TTC549 (cell line): ENCODE data around the gene CD40.
"Not testable (repeated sequence)": the region's sequence is repeated elsewhere in the genome, so short reads cannot be mapped to it uniquely, and the experiment has no call there.

Experiments used
- FAIRE-seq: peaks from 2 replicates; lab custom pipeline; 2012; peaks lifted over from hg19 to GRCh38; lab: Jason Lieb, UNC

CD40 gene

DNA sequence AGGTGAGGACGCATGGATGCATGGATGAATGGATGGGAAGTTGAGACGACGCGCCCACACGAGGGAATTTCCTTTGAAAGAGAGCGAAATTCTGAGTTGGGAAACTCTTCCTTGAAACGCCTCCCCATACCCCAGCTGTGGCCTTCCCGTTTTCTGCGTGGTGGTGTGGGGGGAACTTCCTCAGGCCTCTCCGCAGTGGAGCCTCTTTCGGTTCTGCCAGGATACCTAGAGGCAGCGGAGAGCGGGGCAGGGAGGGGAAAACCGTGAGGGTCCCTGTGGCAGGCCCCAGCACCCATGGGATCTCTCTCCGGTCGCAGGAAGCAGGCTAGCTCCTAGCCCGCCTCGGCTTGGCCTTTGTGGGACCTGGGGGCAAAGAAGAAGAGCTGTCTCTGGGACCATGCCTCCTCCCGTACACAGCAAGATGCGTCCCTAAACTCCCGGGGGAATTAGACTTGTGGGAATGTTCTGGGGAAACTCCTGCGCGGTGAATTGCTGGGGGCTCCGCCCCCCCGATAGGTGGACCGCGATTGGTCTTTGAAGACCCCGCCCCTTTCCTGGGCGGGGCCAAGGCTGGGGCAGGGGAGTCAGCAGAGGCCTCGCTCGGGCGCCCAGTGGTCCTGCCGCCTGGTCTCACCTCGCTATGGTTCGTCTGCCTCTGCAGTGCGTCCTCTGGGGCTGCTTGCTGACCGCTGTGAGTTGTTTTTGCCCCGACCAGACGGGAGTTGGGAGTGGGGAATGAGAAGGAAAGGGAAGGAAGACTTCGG lies at the start of gene CD40:
Gene CD40, plus strand, starts transcription at position 611 of the 764 bp plus-strand sequence. Its CDS starts 30 bp downstream, at position 641.
- no peak for FAIRE-seq

DNA sequence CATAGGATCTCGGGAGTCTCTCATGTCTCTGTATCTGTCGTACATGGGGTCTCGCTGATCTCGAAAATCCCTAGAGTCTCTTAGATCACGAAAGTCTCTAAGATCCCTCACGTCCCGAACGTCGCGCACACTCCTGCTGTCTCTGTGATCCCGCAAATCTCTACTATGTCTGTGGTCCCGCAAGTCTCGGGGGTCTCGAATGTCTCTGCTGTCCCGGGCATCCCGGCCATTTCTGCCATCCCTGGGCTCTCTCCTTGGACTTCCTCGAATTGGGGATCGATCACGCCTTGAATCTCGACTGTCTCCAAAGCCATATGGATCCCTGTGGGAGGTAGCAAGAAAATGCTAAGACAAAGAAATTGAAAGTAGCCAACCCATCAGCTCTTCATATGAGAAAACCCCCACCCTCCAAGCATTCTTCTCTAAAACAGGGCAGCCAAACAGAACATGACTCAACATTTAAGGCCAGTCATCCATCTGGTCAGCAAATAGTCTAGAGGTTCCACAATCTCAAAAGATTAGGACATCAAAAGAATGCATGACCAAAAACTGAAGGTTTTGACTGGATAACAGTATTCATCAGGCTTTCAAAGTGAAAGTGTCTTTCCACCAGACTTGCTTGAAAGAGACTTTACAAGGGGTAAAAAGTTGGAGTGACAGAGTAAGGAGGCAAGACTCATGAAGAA lies 47.8 kb upstream of the CD40 start:
- no peak for FAIRE-seq

DNA sequence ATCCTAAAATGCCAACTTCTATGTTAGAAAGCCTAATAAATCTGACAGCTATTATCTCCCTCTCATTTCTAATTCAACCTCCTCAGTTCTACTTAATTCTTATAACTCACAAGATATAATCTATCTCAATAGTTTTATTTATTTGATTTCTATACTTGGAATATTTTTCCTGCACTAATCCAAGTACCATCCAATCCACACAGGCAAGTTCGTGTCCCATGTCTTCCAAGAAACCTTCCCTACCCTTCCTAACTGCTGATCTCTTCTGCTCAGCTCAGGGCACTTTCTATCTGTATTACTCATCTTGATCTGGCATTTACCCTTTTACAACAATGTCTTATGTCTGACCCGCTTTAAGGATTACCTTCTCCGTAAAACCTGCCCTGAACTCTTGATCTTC lies 46.5 kb upstream of the CD40 start:
- no peak for FAIRE-seq

DNA sequence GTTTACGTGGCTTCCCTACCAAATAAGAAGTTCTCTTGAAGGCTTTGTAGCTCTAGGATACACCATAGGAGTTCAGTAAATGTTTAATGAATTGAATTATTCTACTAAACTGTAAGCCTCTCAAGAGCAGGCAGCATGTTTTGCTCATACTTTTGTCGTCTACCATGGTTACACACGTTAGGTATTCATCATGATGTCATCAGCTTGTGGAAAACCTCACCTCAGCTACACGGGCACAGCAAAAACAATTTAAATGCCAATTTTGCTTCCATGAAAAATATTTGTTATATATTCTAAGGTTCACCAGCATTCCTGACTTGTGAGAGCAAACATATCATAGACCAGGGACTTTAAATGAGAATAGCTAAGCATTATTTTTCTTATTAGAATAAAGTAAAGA lies 45.1 kb upstream of the CD40 start:
- no peak for FAIRE-seq

DNA sequence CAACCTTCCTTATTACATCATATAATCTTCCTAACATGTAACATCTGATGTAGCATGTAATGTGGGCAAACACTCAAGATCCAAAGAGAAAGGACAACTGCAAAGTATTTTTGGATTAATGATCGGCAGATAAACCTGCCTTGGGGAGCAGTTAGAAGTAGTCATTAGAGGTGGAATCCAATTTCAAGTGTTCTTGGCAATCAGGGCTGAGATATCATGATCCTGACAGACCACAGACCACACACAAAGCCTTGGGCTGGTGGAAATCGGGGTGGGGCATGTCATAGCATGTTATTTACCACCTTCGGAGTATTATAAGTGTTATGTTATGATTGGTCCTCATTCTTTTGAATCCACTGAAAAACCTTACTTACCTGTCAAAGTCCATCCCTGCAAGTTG lies 44.7 kb upstream of the CD40 start:
- FAIRE-seq = no peak

DNA sequence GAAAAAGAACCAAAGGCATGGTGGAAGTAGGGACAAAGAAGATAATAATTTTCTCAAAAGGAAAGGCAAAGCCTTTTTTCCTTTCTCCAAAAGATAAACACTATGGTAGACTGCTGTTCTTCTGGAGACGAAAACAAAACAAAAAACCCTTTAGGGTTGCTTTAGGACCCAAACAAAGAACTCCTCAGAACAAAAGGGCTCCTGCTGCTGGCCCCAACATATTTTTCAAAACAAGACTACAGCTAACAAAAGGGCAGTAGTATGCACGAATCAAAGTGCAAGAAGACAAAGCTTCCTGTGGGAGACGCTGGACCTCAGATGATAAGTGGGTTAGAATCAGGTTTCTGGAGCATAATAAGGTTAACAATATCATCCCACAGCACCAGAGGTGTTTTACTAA lies 44.1 kb upstream of the CD40 start:
- FAIRE-seq = no peak

DNA sequence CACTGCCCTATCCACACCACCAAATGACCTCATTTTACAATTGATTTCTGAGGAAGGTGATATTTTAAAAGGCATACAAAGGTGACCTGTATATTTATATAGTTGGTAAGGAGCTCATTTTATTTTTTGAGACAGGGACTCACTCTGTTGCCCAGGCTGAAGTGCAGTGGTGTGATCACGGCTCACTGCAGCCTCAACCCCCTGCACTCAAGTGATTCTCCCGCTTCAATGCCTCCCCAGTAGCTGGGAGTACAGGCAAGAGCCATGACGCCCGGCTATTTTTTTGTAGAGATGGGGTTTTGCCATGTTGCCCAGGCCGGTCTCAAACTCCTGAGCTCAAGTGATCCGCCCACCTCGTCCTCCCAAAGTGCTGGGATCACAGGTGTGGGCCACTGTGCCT lies 41.3 kb upstream of the CD40 start:
- FAIRE-seq = no peak

DNA sequence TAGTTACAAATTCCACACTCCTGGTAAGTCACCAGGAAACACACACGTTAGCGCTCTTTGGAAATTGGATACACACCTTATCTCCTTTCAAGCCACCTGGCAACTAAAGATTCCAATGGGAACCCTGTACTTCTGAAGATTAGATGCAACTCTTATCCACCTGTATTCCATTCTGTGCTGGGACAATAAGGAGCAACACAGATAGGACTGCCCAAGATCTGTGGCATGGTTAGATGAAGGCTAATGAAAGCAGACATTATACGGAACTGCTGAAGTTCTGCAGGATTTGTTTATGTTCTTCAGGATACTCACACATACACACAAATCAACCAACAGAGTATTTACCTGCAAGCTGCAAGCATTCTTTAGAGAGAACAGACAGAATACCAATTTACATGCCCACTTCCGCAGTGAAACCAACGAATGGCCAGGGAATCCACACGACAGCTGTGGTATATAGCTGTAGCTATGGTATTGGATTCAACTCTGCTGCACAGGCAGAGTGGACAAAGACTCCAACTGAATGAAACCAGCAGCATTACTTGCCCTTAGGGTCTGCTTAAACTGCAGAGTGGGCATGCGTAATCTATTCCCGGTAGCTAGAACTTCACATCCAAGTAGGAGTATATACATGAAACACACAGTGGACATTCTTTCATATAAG lies 40.3 kb upstream of the CD40 start:
- no peak for FAIRE-seq

DNA sequence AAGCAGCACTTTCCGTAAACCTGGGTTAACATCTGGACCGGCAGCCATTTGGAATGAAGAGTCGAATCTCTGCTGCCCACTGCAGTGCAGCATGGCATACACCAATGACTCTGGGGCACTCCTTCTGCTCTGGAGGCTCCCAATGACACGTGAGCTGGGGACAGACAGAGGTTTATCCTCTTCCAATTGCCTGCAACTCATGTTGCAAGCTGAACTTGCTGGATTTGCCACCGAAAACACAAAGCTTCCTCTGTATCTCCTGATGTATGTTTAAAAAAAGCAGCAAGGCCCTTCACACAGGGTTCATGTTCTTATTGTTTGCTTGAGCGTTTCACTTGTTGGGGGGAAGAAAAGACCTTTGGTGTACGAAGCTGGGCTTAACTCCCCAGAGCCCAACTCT lies 39.2 kb upstream of the CD40 start:
- FAIRE-seq = no peak

DNA sequence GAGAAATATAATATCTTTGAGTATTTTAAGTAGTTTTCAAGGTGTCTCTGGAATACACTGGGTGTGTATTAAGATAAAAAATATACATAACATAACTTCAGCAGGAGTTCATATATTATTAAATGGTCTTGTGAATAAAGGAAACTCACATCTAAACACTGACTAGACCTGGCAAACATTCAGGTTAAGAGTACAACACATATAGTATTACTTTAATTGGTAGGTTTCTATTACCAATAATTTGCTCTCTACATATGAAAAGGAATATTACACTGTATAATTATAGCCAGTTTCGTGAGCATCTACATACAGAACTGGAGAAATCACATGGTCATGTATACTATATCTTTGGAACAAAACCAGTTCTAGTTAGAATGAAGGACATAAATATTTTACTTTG lies 37.0 kb upstream of the CD40 start:
- FAIRE-seq = no peak

DNA sequence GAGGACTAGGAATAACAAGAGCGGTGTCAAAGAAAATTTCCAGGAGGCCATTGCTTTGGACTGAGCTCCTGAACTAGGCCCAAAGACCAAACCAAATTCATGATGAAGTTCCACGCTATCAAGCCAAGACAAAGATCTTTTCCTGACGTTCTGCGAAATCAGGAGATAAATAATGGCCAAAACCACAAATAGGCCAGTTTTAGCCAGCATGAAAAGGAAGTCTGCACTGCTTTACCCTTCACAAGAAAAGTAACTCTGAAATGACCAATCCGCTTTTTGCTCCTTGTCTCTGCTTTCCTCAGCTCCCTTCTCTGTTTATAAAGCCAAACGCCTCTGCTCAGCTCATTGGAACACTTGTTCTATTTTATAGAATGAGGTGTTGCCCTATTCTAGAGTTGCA lies 35.0 kb upstream of the CD40 start:
- no peak for FAIRE-seq

DNA sequence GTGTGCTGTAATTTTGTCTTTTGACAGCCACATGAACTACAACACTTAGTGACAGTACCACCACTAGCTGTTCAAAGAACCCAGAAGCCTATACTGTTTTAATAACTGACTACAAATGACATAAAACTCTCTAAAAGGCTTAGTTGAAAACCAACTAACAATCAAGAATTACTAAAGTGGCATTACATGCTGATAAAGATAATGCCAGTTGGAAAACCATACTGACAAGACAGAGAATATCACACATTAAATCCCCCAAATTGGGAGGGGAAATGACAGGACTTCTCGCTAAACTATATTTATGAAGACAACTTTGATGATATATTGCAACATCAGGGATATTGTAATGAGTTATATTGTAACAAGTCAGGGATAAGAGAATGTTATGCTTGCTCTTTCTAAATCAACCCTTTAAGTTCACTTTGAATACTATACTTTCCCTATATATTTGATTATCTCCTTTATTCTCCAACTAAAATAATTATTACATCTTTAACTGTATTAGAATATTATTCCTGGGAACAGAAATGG lies 34.5 kb upstream of the CD40 start:
- FAIRE-seq = no peak

DNA sequence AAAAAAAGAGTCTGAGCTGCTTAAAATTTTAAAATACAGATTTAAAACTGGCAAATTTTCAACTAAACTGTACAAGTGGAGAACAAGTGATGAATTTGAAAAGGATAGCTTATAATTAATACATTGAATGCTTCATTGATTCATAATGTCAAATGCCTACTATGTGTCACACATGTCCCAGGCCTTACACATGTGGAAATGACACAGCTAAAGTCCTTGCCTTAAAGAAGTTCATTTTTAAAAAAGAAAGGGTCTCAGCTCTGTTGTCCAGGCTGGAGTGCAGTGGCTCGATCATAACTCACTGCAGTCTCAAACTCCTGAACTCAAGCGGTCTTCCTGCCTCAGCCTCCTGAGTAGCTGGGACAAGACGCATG lies 33.3 kb upstream of the CD40 start:
- FAIRE-seq = no peak

DNA sequence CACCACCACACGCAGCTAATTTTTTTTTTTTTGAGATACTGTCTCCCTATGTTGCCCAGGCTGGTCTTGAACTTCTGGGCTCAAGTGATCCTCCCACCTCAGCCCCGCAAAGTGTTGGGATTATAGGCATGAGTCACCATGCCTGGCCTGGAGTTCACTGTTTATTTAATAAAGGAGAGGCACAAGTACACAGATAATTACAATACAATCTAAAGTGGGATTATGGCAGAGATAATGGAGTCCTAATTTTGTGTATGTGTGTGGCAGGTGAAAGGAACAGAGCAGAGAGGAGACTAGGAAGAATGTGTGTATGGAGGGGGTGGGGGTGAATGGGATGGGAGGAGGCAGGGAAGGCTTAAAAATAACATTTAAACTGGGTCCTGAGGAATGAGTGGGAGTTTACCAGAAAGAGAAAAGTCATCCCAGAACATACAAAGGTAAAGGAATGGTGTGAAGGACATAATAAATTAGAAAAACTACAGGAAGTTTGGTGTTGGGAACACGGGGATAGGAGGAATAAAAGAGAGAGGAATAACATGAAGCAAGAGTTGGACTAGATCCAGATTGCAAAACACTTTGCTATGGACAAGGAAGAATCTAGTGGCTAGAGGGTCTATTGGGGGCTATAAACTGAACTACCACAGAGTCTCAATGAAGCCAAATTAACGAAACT lies 32.8 kb upstream of the CD40 start:
- no peak for FAIRE-seq

DNA sequence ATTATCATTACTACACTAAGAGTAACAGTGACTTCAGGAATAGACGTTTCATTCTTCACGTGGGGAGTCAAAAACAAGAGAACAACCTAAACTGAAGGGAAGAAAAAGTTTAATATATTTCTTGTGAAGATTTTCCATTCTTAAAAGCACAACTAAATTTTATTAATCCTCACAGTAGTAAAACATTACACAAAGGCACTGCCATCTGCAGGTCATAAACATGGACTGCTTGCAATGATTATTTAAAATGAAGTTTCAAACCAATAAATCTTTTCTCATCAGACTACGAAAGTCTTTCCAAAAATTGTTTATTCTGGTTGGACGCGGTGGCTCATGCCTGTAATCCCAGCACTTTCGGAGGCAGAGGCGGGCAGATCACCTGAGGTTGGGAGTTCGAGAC lies 31.0 kb upstream of the CD40 start:
- FAIRE-seq = no peak

DNA sequence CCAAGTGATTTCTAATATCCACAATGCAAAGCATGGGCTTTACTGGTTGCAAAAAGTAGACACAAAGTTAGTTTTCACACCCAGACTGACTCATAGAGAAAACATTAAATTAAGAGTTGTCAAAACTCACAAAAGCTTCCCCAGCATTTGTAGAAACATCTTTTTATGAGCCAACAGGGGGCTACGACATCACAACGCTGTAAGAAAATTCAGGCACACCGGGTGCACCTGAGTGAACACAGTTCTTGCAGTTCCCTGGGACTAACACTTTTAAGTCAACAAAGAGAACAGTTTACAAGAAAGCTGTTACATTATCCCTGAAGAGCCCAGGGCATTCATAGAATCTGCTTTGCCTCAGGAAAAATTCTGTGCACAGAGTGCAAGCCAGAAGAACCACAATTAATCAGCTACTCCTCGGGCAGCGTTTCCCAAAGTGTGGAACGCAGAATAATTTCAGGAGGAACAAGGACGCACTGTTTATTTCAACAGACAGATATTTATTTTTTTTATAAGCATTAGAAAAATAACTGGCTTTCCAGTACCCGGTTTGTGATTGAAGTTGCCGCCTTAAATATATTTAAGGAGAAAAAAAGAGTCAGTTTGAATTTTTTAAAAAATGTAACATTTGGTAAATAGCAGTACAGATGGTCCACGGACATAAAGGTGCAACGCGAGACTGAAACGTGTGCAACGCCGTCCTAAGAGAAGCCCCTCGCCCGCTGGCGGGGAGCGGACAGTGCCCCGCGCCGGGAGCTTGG lies 29.5 kb upstream of the CD40 start:
- FAIRE-seq = no peak

DNA sequence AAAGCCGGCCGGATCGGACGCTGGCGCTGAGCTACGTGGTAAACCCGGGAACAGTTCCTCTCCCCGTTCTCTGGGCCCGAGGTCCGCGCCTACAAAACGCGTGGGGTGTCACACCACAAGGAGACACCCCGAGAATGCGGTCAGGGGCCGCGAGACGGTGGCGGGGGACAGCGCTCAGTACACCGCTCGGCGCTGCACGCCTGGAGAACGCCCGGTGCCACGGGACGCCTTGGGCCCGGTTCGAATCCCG lies 29.0 kb upstream of the CD40 start:
- FAIRE-seq = no peak

DNA sequence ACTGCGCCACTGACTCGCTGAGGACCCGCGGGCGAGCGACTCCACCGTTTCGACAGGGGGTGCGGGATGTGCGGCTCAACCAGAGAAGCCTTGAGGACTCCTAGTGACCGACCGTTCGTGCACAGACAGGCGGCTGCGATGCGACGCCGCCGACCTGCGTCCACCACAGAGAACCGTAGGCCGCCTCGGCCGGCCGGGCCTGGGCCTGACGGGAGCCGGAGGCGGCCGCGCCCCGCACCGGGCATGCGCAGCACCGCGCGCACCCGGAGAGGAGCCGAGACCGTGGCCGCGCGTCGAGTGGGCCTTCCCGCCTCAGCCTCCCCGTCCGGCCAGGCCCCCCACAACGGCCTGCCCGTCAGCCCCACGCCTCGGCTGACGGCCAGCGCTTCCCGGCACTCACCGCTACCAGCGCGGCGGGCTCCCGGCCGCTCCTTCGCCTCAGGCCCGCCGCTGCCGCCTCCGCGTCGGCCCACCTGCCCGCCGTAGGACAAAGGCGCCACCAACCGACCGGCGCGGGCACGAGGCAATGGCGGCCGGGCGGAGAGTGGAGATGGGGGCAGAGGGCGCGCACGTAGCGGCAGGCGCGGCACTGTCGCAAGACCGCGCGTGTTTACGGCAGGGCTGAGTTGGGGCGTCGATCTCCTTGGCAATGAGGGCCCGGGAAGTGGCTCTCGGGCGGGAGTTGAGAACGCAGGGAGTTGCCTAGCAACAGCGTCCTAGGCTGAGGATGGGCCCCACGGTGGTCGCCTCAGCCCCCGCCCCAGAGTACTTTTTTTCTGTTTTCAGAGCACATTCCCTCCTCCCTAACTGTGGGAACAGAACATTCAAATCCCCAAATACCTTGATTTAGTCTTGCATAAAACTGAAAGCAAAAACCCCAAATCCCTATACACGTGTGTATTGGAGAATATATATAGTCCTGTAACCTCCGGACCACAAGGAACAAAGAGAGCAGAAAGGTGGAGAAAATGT lies 28.4 kb upstream of the CD40 start, which contains the start of gene NCOA5:
Gene NCOA5, minus strand, starts transcription at position 546 of the 972 bp plus-strand sequence. CDS start 10,538 bp downstream, outside the sequence.
- FAIRE-seq = no peak

DNA sequence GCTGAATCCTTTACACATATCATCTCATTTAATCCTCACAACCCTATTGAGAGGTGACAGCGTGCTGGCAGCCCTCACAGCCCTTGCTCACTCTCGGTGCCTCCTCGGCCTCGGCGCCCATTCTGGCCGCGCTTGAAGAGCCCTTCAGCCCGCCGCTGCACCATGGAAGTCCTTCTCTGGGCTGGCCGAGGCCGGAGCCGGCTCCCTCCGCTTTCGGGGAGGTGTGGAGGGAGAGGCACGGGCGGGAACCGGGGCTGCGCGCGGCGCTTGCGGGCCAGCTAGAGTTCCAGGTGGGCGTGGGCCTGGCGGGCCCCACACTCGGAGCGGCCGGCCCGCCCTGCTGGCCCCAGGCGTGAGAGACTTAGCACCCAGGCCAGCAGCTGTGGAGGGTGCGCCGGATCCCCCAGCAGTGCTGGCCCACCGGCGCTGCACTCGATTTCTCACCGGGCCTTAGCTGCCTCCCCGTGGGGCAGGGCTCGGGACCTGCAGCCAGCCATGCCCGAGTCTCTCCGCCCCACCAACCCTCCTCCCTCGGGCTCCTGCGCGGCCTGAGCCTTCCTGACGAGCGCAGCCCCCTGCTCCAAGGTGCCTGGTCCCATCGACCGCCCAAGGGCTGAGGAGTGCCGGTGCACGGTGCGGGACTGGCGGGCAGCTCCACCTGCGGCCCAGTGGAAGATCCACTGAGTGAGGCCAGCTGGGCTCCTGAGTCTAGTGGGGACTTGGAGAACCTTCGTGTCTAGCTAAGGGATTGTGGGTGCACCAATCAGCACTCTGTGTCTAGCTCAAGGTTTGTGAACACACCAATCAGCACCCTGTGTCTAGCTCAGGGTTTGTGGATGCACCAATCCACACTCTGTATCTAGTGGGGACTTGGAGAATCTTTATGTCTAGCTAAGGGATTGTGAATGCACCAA lies 26.2 kb upstream of the CD40 start:
- not testable (repeated sequence) for FAIRE-seq

DNA sequence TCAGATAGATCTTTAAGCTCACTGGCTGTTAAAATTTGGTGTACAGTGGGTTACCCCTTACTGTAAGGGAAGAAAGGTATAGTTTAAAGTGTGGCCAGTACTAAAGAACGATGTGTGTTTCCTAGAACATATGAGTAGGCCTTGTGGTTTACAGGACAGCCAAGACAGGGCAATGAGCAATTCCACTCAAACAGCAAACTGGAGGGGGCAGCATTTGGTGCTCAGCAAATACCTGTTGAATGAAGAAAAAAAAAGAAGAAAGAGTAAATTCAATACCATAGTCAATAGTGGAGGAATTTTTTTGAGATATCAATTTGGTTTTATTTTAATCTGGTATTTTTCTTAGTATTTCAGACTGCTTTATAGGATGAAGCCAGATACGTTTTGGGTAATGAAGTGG lies 24.6 kb upstream of the CD40 start:
- no peak for FAIRE-seq
